ENCODE results near the gene CDH23. TPM values are rescaled to one million over a fixed set of nuclear protein-coding genes. Genes with fewer than 3 reads are reported as not detected.
A peak's percentile ranks its signal among the peaks of the same experiment; 100 is the strongest.

CDH23 gene
- total RNA-seq, 8 experiments from 2014 or later = 1.6 to 81.3 (median 3.3) TPM

GRCh38 chr10:71731791-71732190 lies 335.1 kb downstream of the CDH23 start:
- ATAC-seq (replicated peaks in 6 of 8) = no peak
- in situ Hi-C loops (cut with MboI; ENCODE audit: low pct_unique_long_range_greater_than_20kb in 2 of 9, low sequenced_read_pairs in 9 of 9, unreplicated experiment in 9 of 9) = no loop called here

GRCh38 chr10:71734797-71735196 lies 338.1 kb downstream of the CDH23 start:
- Histone ChIP-seq H3K27ac (no peak overlapping the region), H3K4me1 (replicated peaks in 1 of 2) (no peaks in the 10 kb centered on the region), H3K4me3 (no peak overlapping the region)
- WGBS, 10 experiments = 60 to 83% methylated on average over 1 to 3 of the region's 5 CpGs; no CpG with 5 or more reads in 8 of the 10 experiments
- no peak for ATAC-seq (replicated peaks in 6 of 8)
- in situ Hi-C loops (cut with MboI; ENCODE audit: low pct_unique_long_range_greater_than_20kb in 2 of 9, low sequenced_read_pairs in 9 of 9, unreplicated experiment in 9 of 9) = no loop called here

More at GRCh38 chr10:71731791-71732190, 335.1 kb downstream of the CDH23 start:
- Histone ChIP-seq H3K4me1 (replicated peaks in 1 of 2) (peaks cover 16 to 23% of the 10 kb centered on the region in 2 donors), H3K4me3 (no peak overlapping the region), H3K27ac (no peak overlapping the region)
- 75 to 100% (median 98%) methylated on average over 1 to 5 of the region's 12 CpGs; no CpG with 5 or more reads in 6 of the 10 experiments for WGBS, 10 experiments

GRCh38 chr10:71735709-71736569 lies 339.2 kb downstream of the CDH23 start:
- Histone ChIP-seq H3K4me3 (no peak overlapping the region), H3K27ac (no peak overlapping the region), H3K4me1 (replicated peaks in 1 of 2) (no peaks in the 10 kb centered on the region)
- WGBS, 10 experiments = 67 to 100% (median 92%) methylated on average over 1 to 12 of the region's 16 CpGs; no CpG with 5 or more reads in 5 of the 10 experiments
- no peak for ATAC-seq (replicated peaks in 6 of 8)
- in situ Hi-C loops (cut with MboI; ENCODE audit: low pct_unique_long_range_greater_than_20kb in 2 of 9, low sequenced_read_pairs in 9 of 9, unreplicated experiment in 9 of 9) = no loop called here

DNA sequence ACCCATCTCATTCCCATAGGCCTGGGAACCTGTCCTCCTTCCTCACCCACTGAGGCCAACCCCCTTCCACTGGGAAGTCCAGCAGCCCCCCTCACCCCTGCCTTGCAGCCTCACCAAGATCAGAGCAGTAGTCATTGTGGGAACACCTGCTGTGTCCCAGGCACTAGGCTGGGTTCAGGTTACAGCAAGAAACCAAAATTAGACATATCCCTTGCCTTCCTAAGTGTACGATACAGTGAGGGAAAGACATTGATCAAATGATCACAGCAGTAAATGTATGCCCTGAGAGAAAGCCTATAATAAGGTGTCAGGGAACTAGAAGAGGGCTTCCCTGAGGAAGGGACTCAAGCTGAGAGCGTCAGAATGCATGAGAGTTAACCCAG lies 339.8 kb downstream of the CDH23 start:
- ATAC-seq (replicated peaks in 6 of 8) = no peak
- 50 to 100% (median 72%) methylated on average over 1 to 2 of the region's 2 CpGs; no CpG with 5 or more reads in 5 of the 10 experiments for WGBS, 10 experiments
- no peak overlapping the region for H3K27ac ChIP-seq

DNA sequence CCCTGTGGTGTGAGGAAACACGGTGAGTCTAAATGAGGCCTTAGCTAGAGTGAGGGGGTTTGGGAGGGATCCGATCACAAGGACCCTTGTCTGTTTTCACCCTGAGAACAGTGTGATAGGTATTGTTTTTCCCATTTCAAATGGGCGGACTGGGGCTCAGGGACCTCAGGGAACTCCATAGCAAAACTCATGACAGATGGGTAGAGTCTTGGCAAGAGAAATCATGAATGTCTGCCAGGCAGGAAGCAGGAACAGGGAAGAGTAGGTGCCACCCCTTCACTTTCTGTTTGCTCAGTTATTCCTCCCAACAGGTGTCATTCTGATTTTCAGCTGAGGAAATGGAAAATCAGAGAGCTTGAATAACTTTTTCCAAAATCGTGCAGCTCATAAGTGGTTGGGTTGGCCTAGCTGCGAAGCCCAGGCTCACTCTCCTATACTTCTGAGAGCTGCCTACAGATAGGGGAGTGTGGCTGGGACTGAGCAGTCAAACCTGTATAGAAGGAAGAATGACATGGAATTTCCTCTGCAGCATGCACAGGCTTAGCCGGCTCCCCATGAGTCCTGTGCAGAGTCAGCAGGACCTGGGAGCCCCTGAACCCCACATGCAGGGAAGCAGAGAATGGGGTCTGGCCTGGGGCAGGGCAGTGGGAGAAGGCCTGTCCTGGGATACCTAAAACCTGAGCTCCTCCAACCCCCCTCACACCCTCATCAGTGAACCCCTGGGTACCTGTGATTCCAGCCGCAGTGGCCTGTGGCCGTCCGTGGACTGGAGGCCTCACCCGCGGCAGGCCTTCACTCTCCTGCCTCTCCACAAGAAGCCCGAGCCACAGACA lies 340.5 kb downstream of the CDH23 start:
- no peak overlapping the region for H3K27ac ChIP-seq
- ATAC-seq (replicated peaks in 6 of 8) = peak in 2 of 8 experiments; percentile 4 to 19
- in situ Hi-C loops (cut with MboI; ENCODE audit: low pct_unique_long_range_greater_than_20kb in 2 of 9, low sequenced_read_pairs in 9 of 9, unreplicated experiment in 9 of 9) = no loop called here
- no peaks in the 10 kb centered on the region for H3K4me1 ChIP-seq (replicated peaks in 1 of 2)
- WGBS, 10 experiments = 0 to 100% (median 87%) methylated on average over 1 to 7 of the region's 12 CpGs
- H3K4me3 ChIP-seq = no peak overlapping the region

More for the DNA sequence above, 339.8 kb downstream of the CDH23 start:
- Histone ChIP-seq H3K4me1 (replicated peaks in 1 of 2) (no peaks in the 10 kb centered on the region), H3K4me3 (no peak overlapping the region)
- in situ Hi-C loops (cut with MboI; ENCODE audit: low pct_unique_long_range_greater_than_20kb in 2 of 9, low sequenced_read_pairs in 9 of 9, unreplicated experiment in 9 of 9) = no loop called here

DNA sequence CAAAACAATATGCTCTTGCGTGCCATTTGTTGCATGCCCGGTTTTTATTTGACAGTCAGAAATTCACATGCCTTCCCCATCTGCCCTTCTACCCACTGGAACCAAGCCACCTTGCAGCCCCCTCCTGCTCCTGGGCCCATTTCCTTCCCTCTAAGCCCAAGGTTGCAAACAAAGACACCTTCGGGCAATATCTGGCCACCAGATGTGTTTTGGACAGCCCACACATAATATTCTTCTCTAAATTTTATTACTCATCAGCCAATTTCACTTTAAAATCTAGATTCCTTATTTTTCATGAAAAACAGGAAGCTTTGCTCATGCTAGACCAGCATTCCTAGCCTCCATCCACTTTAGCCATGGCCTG lies 341.1 kb downstream of the CDH23 start:
- peak in 3 of 8 experiments; percentile 23 to 64 (median 44) for ATAC-seq (replicated peaks in 6 of 8)

GRCh38 chr10:71739358-71739900 lies 342.7 kb downstream of the CDH23 start:
- WGBS, 10 experiments = 56 to 100% (median 80%) methylated on average over 1 to 2 of the region's 8 CpGs; no CpG with 5 or more reads in 5 of the 10 experiments
- ATAC-seq (replicated peaks in 6 of 8) = no peak

More for the DNA sequence above, 341.1 kb downstream of the CDH23 start:
- no peak overlapping the region for H3K4me3 ChIP-seq
- 0 to 90% (median 60%) methylated on average over 1 to 3 of the region's 3 CpGs; no CpG with 5 or more reads in 3 of the 10 experiments for WGBS, 10 experiments
- in situ Hi-C loops (cut with MboI; ENCODE audit: low pct_unique_long_range_greater_than_20kb in 2 of 9, low sequenced_read_pairs in 9 of 9, unreplicated experiment in 9 of 9) = no loop called here
- no peaks in the 10 kb centered on the region for H3K4me1 ChIP-seq (replicated peaks in 1 of 2)
- H3K27ac ChIP-seq = no peak overlapping the region

DNA sequence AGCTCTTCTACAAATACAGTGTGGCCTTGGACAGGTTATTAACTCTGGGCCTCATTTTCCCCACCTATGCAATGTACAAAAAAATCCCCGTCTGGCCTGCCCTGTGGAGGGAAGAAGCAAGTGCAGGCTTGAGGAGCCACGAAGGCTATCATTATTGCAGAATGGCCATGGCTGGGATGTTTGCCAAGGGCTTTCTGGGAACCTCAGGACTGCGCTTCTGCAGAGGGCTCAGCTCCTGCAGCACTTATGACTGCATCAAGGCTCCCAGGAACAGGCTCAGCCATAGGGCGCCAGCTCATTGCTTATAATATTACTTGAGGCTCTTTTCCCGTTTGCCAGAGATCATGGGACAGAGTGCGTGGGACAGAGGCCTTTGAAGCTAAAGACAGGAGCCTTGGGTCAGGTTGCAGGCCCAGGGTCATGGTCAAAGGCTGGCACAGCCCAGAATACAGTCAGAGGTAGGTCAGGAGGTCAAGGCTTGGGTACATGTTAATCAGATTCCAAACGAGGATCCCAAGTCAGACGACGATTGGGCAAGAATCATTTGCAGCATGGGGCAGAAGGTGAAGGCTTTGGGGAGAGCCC lies 343.4 kb downstream of the CDH23 start:
- peak in 5 of 8 experiments; percentile 13 to 55 (median 34) for ATAC-seq (replicated peaks in 6 of 8)
- Histone ChIP-seq H3K4me3 (no peak overlapping the region), H3K4me1 (replicated peaks in 1 of 2) (no peaks in the 10 kb centered on the region), H3K27ac (no peak overlapping the region)
- WGBS, 10 experiments = 39 to 80% (median 65%) methylated on average over 1 to 8 of the region's 9 CpGs; no CpG with 5 or more reads in 3 of the 10 experiments
- in situ Hi-C loops (cut with MboI; ENCODE audit: low pct_unique_long_range_greater_than_20kb in 2 of 9, low sequenced_read_pairs in 9 of 9, unreplicated experiment in 9 of 9) = no loop called here

More at GRCh38 chr10:71739358-71739900, 342.7 kb downstream of the CDH23 start:
- in situ Hi-C loops (cut with MboI; ENCODE audit: low pct_unique_long_range_greater_than_20kb in 2 of 9, low sequenced_read_pairs in 9 of 9, unreplicated experiment in 9 of 9) = no loop called here
- Histone ChIP-seq H3K4me3 (no peak overlapping the region), H3K4me1 (replicated peaks in 1 of 2) (no peaks in the 10 kb centered on the region), H3K27ac (no peak overlapping the region)

- ATAC-seq (replicated peaks in 6 of 8) = no peak
- Histone ChIP-seq H3K27ac (no peak overlapping the region), H3K4me3 (no peak overlapping the region), H3K4me1 (replicated peaks in 1 of 2) (peaks cover 0 to under 1% of the 10 kb centered on the region in 2 donors)
- 14 to 100% (median 63%) methylated on average over 1 to 4 of the region's 4 CpGs; no CpG with 5 or more reads in 1 of the 10 experiments for WGBS, 10 experiments
- in situ Hi-C loops (cut with MboI; ENCODE audit: low pct_unique_long_range_greater_than_20kb in 2 of 9, low sequenced_read_pairs in 9 of 9, unreplicated experiment in 9 of 9) = no loop called here
Measured at GRCh38 chr10:71741029-71741428, 344.3 kb downstream of the CDH23 start.

GRCh38 chr10:71741671-71742070 lies 345.0 kb downstream of the CDH23 start:
- in situ Hi-C loops (cut with MboI; ENCODE audit: low pct_unique_long_range_greater_than_20kb in 2 of 9, low sequenced_read_pairs in 9 of 9, unreplicated experiment in 9 of 9) = no loop called here
- H3K4me3 ChIP-seq = no peak overlapping the region
- ATAC-seq (replicated peaks in 6 of 8) = no peak
- 76 to 100% (median 100%) methylated on average over 1 to 3 of the region's 20 CpGs; no CpG with 5 or more reads in 5 of the 10 experiments for WGBS, 10 experiments
- no peak overlapping the region for H3K27ac ChIP-seq
- peaks cover 6 to 7% of the 10 kb centered on the region in 2 donors for H3K4me1 ChIP-seq (replicated peaks in 1 of 2)

DNA sequence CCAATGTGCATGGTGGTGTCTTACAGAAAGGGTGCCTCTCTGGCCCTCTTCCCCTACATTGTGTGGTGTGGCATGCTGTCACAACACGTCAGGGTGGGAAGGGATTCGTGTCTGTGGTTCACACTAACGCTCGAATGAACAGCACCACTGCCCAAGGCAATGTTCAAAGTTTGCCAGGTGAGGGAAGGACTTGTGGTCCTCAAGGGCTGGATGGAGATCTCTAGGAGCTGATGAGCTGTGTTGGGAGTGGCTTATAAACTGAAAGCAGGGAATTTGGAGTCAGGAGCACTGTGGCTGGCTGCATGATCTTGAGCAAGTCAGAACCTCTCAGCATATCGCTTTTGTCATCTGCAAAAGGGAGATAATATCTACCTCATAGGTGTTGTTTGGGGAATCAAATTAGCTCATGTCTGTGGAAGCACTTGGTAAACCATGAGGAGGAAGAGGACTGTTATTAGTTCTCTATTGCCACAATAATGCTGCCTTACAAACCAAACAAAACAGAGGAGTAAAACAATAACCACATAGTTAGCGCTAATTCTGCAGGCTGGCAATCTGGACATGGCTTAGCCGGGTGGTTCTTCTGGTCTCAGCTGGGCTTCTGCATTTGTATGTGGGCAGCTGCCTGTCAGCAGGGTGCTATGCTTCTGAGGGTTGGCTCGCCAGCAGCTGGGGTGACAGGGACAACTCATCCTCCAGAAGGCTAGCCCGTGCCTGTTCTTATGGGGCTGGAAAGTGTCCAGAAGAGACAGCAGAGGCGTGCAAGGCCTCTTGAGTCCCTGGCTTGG lies 345.8 kb downstream of the CDH23 start:
- H3K4me3 ChIP-seq = no peak overlapping the region
- 80 to 100% (median 94%) methylated on average over 1 to 7 of the region's 10 CpGs; no CpG with 5 or more reads in 2 of the 10 experiments for WGBS, 10 experiments
- no peak overlapping the region for H3K27ac ChIP-seq
- peaks cover 6 to 13% of the 10 kb centered on the region in 2 donors for H3K4me1 ChIP-seq (replicated peaks in 1 of 2)
- in situ Hi-C loops (cut with MboI; ENCODE audit: low pct_unique_long_range_greater_than_20kb in 2 of 9, low sequenced_read_pairs in 9 of 9, unreplicated experiment in 9 of 9) = no loop called here
- no peak for ATAC-seq (replicated peaks in 6 of 8)

Measured in motor neuron (in vitro differentiated cells).